HCT116 (cell line): ENCODE measurements around the gene CIAO1. TPM values are rescaled to one million over a fixed set of nuclear protein-coding genes. Genes with fewer than 3 reads are reported as not detected.

Experiments
- ATAC-seq: fragments of 200-7000 bp; cut with Tn5 transposase; 2 replicates; pipeline ENCODE4 v1.9.1; 2020; ENCODE audit warnings: mild to moderate bottlenecking, moderate library complexity
- BruUV-seq: library from RNA; stranded (reverse); fragments of 400-500 nt; replicated peaks from 2 replicates; lab custom pipeline; 2021; lab: Mats Ljungman, UMichigan
- CTCF ChIA-PET: fragments of 300-600 bp; sonication (Branson Sonifier 250); formaldehyde crosslinking; loops from one replicate; lab custom pipeline; 2021; ENCODE audit warnings: antibody characterized with exemption; lab: Charles Lee
- POLR2A ChIA-PET: fragments of 300-600, 350-600 bp; sonication (Branson Sonifier 250); formaldehyde crosslinking; loops from one replicate; lab custom pipeline; 2021; ENCODE audit warnings: antibody characterized with exemption; lab: Charles Lee
- RAD21 ChIA-PET, 2 experiments: fragments of 300-600 bp; sonication (Branson Sonifier 250); formaldehyde crosslinking; loops; one replicate each; lab custom pipeline; 2023; ENCODE audit warnings: low total read pairs in 2 of 2; ENCODE audit not compliant: uncharacterized antibody in 2 of 2, unreplicated experiment in 2 of 2, low non-redundant PET in 1 of 2; lab: Charles Lee
- DNase-seq: peaks from one replicate; pipeline ENCODE4 v3.0.0-alpha.2; 2010; ENCODE audit warnings: low read depth, low spot score
- H2AFZ ChIP-seq: fragments of 200-600 bp; shearing (Covaris generic), sonication (generic); 2 replicates; pipeline ENCODE4 v1.6.1; 2017; ENCODE audit warnings: low read depth, mixed run types, mixed read lengths, antibody characterized with exemption, low read length; ENCODE audit not compliant: poor library complexity, severe bottlenecking
- H3K27ac ChIP-seq: 2 replicates; pipeline ENCODE4 v1.5.1; 2012; ENCODE audit warnings: low read depth, low read length
- H3K27me3 ChIP-seq: fragments of 200-600 bp; sonication (generic); 2 replicates; pipeline ENCODE4 v1.6.1; 2016; ENCODE audit warnings: mixed run types, low read length, mixed read lengths; ENCODE audit not compliant: insufficient read depth
- H3K36me3 ChIP-seq, 2 experiments: fragments of 200-500 bp in 1 of 2; fragments of 200-600 bp in 1 of 2; sonication (Bioruptor generic) in 1 of 2; sonication (generic) in 1 of 2; 2 replicates each; pipeline versions ENCODE4 v1.5.1 to v1.6.1; 2014 to 2016; ENCODE audit warnings: low read length in 2 of 2, inconsistent platforms in 1 of 2, mixed read lengths in 1 of 2, mixed run types in 1 of 2; ENCODE audit not compliant: insufficient read depth in 2 of 2, control insufficient read depth in 1 of 2
- H3K4me1 ChIP-seq, 2 experiments: fragments of 200-600 bp in 1 of 2; sonication (generic) in 1 of 2; 2 replicates each; pipeline versions ENCODE4 v1.5.1 to v1.6.1; 2012 to 2017; ENCODE audit warnings: low read length in 2 of 2, inconsistent platforms in 1 of 2, mild to moderate bottlenecking in 1 of 2, mixed read lengths in 1 of 2, mixed run types in 1 of 2, moderate library complexity in 1 of 2; ENCODE audit not compliant: insufficient read depth in 2 of 2, control insufficient read depth in 1 of 2
- H3K4me2 ChIP-seq: fragments of 200-600 bp; sonication (generic); 2 replicates; pipeline ENCODE4 v1.6.1; 2017; ENCODE audit warnings: mixed run types, low read length, mixed read lengths
- H3K4me3 ChIP-seq, 2 experiments: fragments of 200-600 bp in 1 of 2; sonication (generic) in 1 of 2; replicated peaks in 1 of 2; 2 replicates each; pipeline ENCODE4 v1.5.1; 2011 to 2016; ENCODE audit warnings: low read length in 2 of 2, control low read depth in 1 of 2, low read depth in 1 of 2, mild to moderate bottlenecking in 1 of 2, mixed read lengths in 1 of 2, mixed run types in 1 of 2
- H3K79me2 ChIP-seq: fragments of 200-600 bp; sonication (generic); 2 replicates; pipeline ENCODE4 v1.6.1; 2017; ENCODE audit warnings: mild to moderate bottlenecking, mixed run types, low read length, moderate library complexity, mixed read lengths; ENCODE audit not compliant: insufficient read depth
- H3K9ac ChIP-seq: fragments of 200-600 bp; sonication (generic); 2 replicates; pipeline ENCODE4 v1.6.1; 2016; ENCODE audit warnings: low read length, mixed read lengths
- H3K9me2 ChIP-seq: fragments of 200-600 bp; sonication (generic), shearing (Covaris generic); 2 replicates; pipeline ENCODE4 v1.6.1; 2017; ENCODE audit warnings: mixed run types, mild to moderate bottlenecking, moderate library complexity; ENCODE audit not compliant: insufficient read depth
- H3K9me3 ChIP-seq, 2 experiments: fragments of 200-500 bp in 1 of 2; fragments of 200-600 bp in 1 of 2; sonication (Bioruptor generic) in 1 of 2; sonication (generic) in 1 of 2; 2 replicates each; pipeline ENCODE4 v1.6.1; 2014 to 2017; ENCODE audit warnings: low read length in 2 of 2, mixed read lengths in 2 of 2, inconsistent platforms in 1 of 2, low read depth in 1 of 2, mild to moderate bottlenecking in 1 of 2, mixed run types in 1 of 2, moderate library complexity in 1 of 2; ENCODE audit not compliant: control insufficient read depth in 1 of 2, insufficient read depth in 1 of 2
- H4K20me1 ChIP-seq: fragments of 200-600 bp; sonication (generic), shearing (Covaris generic); 2 replicates; pipeline ENCODE4 v1.6.1; 2017; ENCODE audit warnings: mixed run types, mild to moderate bottlenecking, moderate library complexity; ENCODE audit not compliant: insufficient read depth
- CBX3 ChIP-seq: IDR thresholded peaks from 2 replicates; pipeline ENCODE4 v1.6.1; 2012; ENCODE audit warnings: low read depth
- CEBPB ChIP-seq: IDR thresholded peaks from 2 replicates; pipeline ENCODE4 v1.6.1; 2012; ENCODE audit warnings: low read depth
- EGR1 ChIP-seq: IDR thresholded peaks from 2 replicates; pipeline ENCODE4 v1.6.1; 2012; ENCODE audit warnings: low read depth
- POLR2AphosphoS5 ChIP-seq: IDR thresholded peaks from 2 replicates; pipeline ENCODE4 v1.6.1; 2011; ENCODE audit warnings: mild to moderate bottlenecking, low read depth, low read length, moderate library complexity
- RAD21 ChIP-seq: IDR thresholded peaks from 2 replicates; pipeline ENCODE4 v1.6.1; 2012; ENCODE audit warnings: low read depth, mild to moderate bottlenecking
- TCF7L2 ChIP-seq: IDR thresholded peaks from 2 replicates; pipeline ENCODE4 v1.7.0; 2011; ENCODE audit warnings: borderline replicate concordance, inconsistent platforms; ENCODE audit not compliant: insufficient read depth, insufficient read length; ENCODE audit errors: extremely low read depth
- YY1 ChIP-seq: IDR thresholded peaks from 2 replicates; pipeline ENCODE4 v1.6.1; 2011; ENCODE audit warnings: low read length, low read depth, moderate library complexity, mild to moderate bottlenecking; ENCODE audit not compliant: insufficient replicate concordance; ENCODE audit errors: extremely low read depth
- ZNF274 ChIP-seq: fragments of 200-500 bp; sonication (Bioruptor generic); IDR thresholded peaks from 2 replicates; pipeline ENCODE4 v1.6.1; 2014; ENCODE audit warnings: mild to moderate bottlenecking, low read depth, low read length, inconsistent platforms
- intact Hi-C: fragments of 100-400 bp; cut with micrococcal nuclease; formaldehyde crosslinking; loops from 2 replicates; pipeline ENCODE4 v1.10.0; 2022
- total RNA-seq: library from RNA; stranded (reverse); gene quantifications from one replicate; pipeline ENCODE4 v1.2.1, GENCODE V29; 2021; ENCODE audit not compliant: unreplicated experiment
- TF ChIP-seq, protein P1 (sequence below): IDR thresholded peaks from 2 replicates; pipeline ENCODE4 v1.6.1; 2011; ENCODE audit warnings: mild to moderate bottlenecking, low read length, moderate library complexity; ENCODE audit not compliant: insufficient replicate concordance; ENCODE audit errors: extremely low read depth
- TF ChIP-seq, protein P2 (sequence below): IDR thresholded peaks from 2 replicates; pipeline ENCODE4 v1.6.1; 2012; ENCODE audit warnings: low read depth

CIAO1 gene
- total RNA-seq, 1 experiment from 2014 or later: 76.8 TPM

DNA sequence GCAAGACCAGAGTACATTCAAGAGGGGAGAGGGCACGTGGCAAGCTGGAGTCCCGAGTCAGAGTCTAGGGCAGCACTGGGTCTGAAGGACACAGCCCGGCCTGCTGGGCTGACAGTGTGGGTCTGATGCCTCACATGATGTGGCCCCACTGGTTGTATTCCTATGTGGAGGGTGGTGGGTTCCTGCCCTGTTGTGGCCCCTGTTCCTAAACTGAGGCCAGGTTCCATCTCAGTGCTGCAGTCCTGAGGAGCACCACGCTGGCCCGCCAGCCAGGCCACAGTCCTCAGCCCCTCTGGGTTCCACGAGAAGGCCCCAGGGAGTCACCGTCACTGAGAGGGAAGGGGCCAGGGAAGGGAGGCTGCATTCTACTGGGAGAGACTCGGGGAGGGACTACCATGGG, 13.5 kb upstream of the CIAO1 start:
- intact Hi-C loops: no loop called here
- CTCF ChIA-PET: interaction anchor here (1.8 kb wide), 1 partner anchor 7 kb away, joined by 6 read pairs; no protein-coding TSS in a partner anchor
- no peak for ATAC-seq

More for the DNA sequence above, 13.5 kb upstream of the CIAO1 start:
- Histone ChIP-seq H4K20me1 (no peaks in the 10 kb centered on the region), H3K9ac (0 out of 2 replicates have a peak overlapping the region, but pooled peaks have one; percentile 8), H3K27me3 (no peaks in the 10 kb centered on the region), H2AFZ (no peak overlapping the region), H3K79me2 (peaks cover 5% of the 10 kb centered on the region; the same call in 1 of the 2 replicates), H3K9me2 (no peaks in the 10 kb centered on the region), H3K4me1 (peaks cover 3 to 10% of the 10 kb centered on the region in 2 experiments; a peak in 3 of 4 replicates), H3K36me3 (peaks cover 8 to 14% of the 10 kb centered on the region in 2 experiments; a peak in 3 of 4 replicates), H3K9me3 (no peaks in the 10 kb centered on the region), H3K4me2 (no peak overlapping the region), H3K4me3 (no peak overlapping the region), H3K27ac (no peak overlapping the region)
- no TSS peak for BruUV-seq
- TF ChIP-seq RAD21 (no peak), TCF7L2 (no peak), CBX3 (no peak), CEBPB (no peak), YY1 (no peak), ZNF274 (no peak), POLR2AphosphoS5 (no peak), EGR1 (no peak)
- TF ChIP-seq, protein P1, sequence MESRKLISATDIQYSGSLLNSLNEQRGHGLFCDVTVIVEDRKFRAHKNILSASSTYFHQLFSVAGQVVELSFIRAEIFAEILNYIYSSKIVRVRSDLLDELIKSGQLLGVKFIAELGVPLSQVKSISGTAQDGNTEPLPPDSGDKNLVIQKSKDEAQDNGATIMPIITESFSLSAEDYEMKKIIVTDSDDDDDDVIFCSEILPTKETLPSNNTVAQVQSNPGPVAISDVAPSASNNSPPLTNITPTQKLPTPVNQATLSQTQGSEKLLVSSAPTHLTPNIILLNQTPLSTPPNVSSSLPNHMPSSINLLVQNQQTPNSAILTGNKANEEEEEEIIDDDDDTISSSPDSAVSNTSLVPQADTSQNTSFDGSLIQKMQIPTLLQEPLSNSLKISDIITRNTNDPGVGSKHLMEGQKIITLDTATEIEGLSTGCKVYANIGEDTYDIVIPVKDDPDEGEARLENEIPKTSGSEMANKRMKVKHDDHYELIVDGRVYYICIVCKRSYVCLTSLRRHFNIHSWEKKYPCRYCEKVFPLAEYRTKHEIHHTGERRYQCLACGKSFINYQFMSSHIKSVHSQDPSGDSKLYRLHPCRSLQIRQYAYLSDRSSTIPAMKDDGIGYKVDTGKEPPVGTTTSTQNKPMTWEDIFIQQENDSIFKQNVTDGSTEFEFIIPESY: no peak
- TF ChIP-seq, protein P2, sequence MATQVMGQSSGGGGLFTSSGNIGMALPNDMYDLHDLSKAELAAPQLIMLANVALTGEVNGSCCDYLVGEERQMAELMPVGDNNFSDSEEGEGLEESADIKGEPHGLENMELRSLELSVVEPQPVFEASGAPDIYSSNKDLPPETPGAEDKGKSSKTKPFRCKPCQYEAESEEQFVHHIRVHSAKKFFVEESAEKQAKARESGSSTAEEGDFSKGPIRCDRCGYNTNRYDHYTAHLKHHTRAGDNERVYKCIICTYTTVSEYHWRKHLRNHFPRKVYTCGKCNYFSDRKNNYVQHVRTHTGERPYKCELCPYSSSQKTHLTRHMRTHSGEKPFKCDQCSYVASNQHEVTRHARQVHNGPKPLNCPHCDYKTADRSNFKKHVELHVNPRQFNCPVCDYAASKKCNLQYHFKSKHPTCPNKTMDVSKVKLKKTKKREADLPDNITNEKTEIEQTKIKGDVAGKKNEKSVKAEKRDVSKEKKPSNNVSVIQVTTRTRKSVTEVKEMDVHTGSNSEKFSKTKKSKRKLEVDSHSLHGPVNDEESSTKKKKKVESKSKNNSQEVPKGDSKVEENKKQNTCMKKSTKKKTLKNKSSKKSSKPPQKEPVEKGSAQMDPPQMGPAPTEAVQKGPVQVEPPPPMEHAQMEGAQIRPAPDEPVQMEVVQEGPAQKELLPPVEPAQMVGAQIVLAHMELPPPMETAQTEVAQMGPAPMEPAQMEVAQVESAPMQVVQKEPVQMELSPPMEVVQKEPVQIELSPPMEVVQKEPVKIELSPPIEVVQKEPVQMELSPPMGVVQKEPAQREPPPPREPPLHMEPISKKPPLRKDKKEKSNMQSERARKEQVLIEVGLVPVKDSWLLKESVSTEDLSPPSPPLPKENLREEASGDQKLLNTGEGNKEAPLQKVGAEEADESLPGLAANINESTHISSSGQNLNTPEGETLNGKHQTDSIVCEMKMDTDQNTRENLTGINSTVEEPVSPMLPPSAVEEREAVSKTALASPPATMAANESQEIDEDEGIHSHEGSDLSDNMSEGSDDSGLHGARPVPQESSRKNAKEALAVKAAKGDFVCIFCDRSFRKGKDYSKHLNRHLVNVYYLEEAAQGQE: no peak
- ChIA-PET RAD21 (no interaction called here), POLR2A (no interaction called here)
- no peak for DNase-seq
